ENCODE results near the gene HSD3B2. TPM values are rescaled to one million over a fixed set of nuclear protein-coding genes. Genes with fewer than 3 reads are reported as not detected.

HSD3B2 gene
- total and polyA plus RNA-seq, 2 of the 13 experiments (the other 11 are each of a cell fraction or from before 2014, with no cell fraction given): 0.20 TPM; not detected in 1

GRCh38 chr1:119397986-119398385, 17.0 kb upstream of the HSD3B2 start (continued):
- TF ChIP-seq, protein P1, sequence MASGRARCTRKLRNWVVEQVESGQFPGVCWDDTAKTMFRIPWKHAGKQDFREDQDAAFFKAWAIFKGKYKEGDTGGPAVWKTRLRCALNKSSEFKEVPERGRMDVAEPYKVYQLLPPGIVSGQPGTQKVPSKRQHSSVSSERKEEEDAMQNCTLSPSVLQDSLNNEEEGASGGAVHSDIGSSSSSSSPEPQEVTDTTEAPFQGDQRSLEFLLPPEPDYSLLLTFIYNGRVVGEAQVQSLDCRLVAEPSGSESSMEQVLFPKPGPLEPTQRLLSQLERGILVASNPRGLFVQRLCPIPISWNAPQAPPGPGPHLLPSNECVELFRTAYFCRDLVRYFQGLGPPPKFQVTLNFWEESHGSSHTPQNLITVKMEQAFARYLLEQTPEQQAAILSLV (CRISPR knock-in tag; IDR thresholded peaks at IDR 0.05; ENCODE audit: borderline replicate concordance): no peak
- TF ChIP-seq ZSCAN22 (CRISPR knock-in tag; IDR thresholded peaks at IDR 0.05): no peak
- TF ChIP-seq TMF1 (CRISPR knock-in tag; IDR thresholded peaks at IDR 0.05; ENCODE audit: low read depth): no peak

DNA sequence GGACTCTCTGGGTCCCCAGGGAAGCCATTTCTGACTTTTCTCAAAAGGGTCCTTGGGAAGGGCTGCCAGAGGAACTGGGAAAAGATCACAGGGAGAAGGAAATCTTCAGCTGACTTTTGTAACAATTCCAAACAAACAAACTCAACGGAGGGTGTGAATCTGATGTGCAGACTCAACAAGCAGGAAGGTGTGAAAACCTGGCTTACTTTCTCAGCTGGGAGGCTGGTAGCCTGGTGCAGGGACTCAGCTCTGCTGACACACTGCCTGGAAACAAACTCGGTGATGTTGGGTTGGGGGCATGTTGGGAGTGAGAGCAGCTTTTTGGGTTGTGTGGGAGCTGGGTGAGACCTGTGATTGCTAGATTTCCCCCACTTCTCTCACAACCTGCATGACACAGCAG, 10.2 kb upstream of the HSD3B2 start:
- H2AFZ ChIP-seq (ENCODE audit: low read length): no peak overlapping the region
- ChIA-PET POLR2A (no interaction called here), CTCF (ENCODE audit: low intra/inter-chr PET ratio, low total read pairs) (no interaction called here)
- ATAC-seq: no peak
- H3K36me3 ChIP-seq (replicated peaks in 1 of 2; ENCODE audit: control insufficient read depth in 1 of 2, insufficient read depth in 2 of 2, low read length in 2 of 2): no peaks in the 10 kb centered on the region
- no peak overlapping the region for H3K4me2 ChIP-seq (ENCODE audit: low read depth, low read length)
- no peaks in the 10 kb centered on the region for H3K9me3 ChIP-seq (ENCODE audit: low read length)
- peaks cover 6% of the 10 kb centered on the region; the same call in 1 of the 2 replicates for H3K4me1 ChIP-seq (ENCODE audit: insufficient read depth, low read length)
- no peak overlapping the region for H3K4me3 ChIP-seq (replicated peaks in 1 of 3; ENCODE audit: insufficient read depth in 1 of 3, low read depth in 2 of 3, low read length in 3 of 3)
- DNase-seq (ENCODE audit: low spot score): no peak
- no TSS peak for BruUV-seq (replicated peaks)
- H3K79me2 ChIP-seq (ENCODE audit: insufficient read depth, low read length): no peaks in the 10 kb centered on the region
- H3K9ac ChIP-seq (ENCODE audit: insufficient read depth, low read depth, low read length): no peak overlapping the region
- in situ Hi-C loops (cut with HindIII; ENCODE audit: extremely low pct_ligation_motif_present, low pct_unique_long_range_greater_than_20kb): no loop called here
- intact Hi-C loops (cut with micrococcal nuclease; ENCODE audit: unreplicated experiment): no loop called here
- H3K27me3 ChIP-seq (ENCODE audit: control insufficient read depth in 1 of 2, insufficient read depth in 2 of 2, low read length in 2 of 2): no peaks in the 10 kb centered on the region
- FAIRE-seq: no peak
- H4K20me1 ChIP-seq (ENCODE audit: insufficient read depth, low read length): no peaks in the 10 kb centered on the region
- WGBS (ENCODE audit: low lambda C conversion rate): 4% methylated on average over 2 of the region's 2 CpGs
- no peak overlapping the region for H3K27ac ChIP-seq (ENCODE audit: extremely low read length, insufficient read depth, low read length)
- TF ChIP-seq, protein P2, sequence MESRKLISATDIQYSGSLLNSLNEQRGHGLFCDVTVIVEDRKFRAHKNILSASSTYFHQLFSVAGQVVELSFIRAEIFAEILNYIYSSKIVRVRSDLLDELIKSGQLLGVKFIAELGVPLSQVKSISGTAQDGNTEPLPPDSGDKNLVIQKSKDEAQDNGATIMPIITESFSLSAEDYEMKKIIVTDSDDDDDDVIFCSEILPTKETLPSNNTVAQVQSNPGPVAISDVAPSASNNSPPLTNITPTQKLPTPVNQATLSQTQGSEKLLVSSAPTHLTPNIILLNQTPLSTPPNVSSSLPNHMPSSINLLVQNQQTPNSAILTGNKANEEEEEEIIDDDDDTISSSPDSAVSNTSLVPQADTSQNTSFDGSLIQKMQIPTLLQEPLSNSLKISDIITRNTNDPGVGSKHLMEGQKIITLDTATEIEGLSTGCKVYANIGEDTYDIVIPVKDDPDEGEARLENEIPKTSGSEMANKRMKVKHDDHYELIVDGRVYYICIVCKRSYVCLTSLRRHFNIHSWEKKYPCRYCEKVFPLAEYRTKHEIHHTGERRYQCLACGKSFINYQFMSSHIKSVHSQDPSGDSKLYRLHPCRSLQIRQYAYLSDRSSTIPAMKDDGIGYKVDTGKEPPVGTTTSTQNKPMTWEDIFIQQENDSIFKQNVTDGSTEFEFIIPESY (CRISPR knock-in tag; IDR thresholded peaks at IDR 0.05): no peak
- TF ChIP-seq, protein P3, sequence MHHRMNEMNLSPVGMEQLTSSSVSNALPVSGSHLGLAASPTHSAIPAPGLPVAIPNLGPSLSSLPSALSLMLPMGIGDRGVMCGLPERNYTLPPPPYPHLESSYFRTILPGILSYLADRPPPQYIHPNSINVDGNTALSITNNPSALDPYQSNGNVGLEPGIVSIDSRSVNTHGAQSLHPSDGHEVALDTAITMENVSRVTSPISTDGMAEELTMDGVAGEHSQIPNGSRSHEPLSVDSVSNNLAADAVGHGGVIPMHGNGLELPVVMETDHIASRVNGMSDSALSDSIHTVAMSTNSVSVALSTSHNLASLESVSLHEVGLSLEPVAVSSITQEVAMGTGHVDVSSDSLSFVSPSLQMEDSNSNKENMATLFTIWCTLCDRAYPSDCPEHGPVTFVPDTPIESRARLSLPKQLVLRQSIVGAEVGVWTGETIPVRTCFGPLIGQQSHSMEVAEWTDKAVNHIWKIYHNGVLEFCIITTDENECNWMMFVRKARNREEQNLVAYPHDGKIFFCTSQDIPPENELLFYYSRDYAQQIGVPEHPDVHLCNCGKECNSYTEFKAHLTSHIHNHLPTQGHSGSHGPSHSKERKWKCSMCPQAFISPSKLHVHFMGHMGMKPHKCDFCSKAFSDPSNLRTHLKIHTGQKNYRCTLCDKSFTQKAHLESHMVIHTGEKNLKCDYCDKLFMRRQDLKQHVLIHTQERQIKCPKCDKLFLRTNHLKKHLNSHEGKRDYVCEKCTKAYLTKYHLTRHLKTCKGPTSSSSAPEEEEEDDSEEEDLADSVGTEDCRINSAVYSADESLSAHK (CRISPR knock-in tag; IDR thresholded peaks at IDR 0.05; ENCODE audit: borderline replicate concordance): no peak
- no peak for TF ChIP-seq ZNF460 (CRISPR knock-in tag; IDR thresholded peaks at IDR 0.05; ENCODE audit: borderline replicate concordance)
- TF ChIP-seq ZNF280B (CRISPR knock-in tag; IDR thresholded peaks at IDR 0.05; ENCODE audit: borderline replicate concordance): no peak
- no peak for TF ChIP-seq CEBPG (CRISPR knock-in tag; IDR thresholded peaks at IDR 0.05)
- no peak for TF ChIP-seq MBD4 (IDR thresholded peaks at IDR 0.05; ENCODE audit: borderline replicate concordance, low read length)
- no peak for TF ChIP-seq RAD51 (IDR thresholded peaks at IDR 0.05; ENCODE audit: borderline replicate concordance)
- no peak for TF ChIP-seq MAFK (conservative IDR thresholded peaks at IDR 0.05 in 1 of 2, IDR thresholded peaks at IDR 0.05 in 1 of 2; ENCODE audit: low read length in 2 of 2)
- TF ChIP-seq MBNL3 (CRISPR knock-in tag; conservative IDR thresholded peaks at IDR 0.05): no peak
- no peak for TF ChIP-seq ATF2 (CRISPR knock-in tag; IDR thresholded peaks at IDR 0.05)
- no peak for TF ChIP-seq RBFOX2 (IDR thresholded peaks at IDR 0.05; ENCODE audit: low read depth, low read length)
- TF ChIP-seq EHMT2 (IDR thresholded peaks at IDR 0.05; ENCODE audit: borderline replicate concordance, low read depth, low read length): no peak
- no peak for TF ChIP-seq MIER2 (CRISPR knock-in tag; IDR thresholded peaks at IDR 0.05)

All from HepG2 (cell line).